ENCODE data around the gene ADAMTS7.
"Not testable (repeated sequence)": the region's sequence is repeated elsewhere in the genome, so short reads cannot be mapped to it uniquely, and the experiment has no call there.

Gene ADAMTS7

DNA sequence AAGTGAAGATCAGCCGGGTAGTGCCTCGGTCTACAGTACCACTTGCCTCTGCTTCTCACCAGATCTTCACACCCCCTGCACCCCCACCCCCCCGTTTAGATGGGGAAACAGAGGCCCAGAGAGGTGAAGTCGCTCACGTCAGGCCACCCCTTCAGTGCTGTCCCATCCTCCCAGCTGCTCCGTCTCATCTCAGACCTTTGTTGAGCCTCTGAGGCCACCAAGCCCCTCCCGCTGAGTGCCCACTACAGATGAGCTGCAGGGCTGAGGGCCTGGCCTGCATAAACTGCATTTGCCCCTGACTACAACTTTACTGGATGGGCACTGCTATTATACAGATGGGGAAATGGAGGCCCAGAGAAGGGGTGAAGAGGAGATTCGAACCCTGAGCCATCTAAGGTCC, 35.8 kb downstream of the ADAMTS7 start:
- no peak for DNase-seq (ENCODE audit: low read depth)
- TF ChIP-seq, protein P1, sequence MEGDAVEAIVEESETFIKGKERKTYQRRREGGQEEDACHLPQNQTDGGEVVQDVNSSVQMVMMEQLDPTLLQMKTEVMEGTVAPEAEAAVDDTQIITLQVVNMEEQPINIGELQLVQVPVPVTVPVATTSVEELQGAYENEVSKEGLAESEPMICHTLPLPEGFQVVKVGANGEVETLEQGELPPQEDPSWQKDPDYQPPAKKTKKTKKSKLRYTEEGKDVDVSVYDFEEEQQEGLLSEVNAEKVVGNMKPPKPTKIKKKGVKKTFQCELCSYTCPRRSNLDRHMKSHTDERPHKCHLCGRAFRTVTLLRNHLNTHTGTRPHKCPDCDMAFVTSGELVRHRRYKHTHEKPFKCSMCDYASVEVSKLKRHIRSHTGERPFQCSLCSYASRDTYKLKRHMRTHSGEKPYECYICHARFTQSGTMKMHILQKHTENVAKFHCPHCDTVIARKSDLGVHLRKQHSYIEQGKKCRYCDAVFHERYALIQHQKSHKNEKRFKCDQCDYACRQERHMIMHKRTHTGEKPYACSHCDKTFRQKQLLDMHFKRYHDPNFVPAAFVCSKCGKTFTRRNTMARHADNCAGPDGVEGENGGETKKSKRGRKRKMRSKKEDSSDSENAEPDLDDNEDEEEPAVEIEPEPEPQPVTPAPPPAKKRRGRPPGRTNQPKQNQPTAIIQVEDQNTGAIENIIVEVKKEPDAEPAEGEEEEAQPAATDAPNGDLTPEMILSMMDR (IDR thresholded peaks at IDR 0.05; ENCODE audit: insufficient read depth, low read depth, low read length, missing control alignments): no peak
- H3K4me3 ChIP-seq (ENCODE audit: low read length): no peak overlapping the region

DNA sequence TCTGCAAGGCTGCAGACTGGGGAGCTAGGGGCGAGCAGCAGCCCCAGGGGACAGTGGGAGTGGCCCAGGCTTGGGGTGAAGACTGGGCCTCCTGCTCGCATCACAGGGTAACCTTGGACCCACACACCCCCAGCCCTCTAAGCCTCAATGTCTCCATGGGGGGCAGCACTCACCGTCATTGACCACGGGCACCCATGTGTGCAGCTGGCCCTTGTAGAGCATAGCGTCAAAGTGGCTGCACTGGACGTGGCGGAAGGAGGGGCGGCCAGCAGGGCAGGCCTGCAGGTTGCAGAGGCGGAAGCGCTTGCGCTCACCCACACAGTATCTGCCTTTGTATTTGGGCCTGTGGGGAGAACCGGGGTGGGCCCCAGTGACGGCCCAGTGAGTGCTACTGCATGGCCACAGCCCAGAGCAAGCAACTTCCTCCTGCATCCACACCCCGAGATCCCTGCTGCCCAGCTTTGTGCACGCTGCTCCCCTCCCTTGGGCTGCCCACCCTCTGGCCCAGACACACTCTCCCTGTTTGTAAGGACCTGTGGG, 36.7 kb downstream of the ADAMTS7 start:
- not testable (repeated sequence) for DNase-seq (ENCODE audit: low read depth); H3K4me3 ChIP-seq (ENCODE audit: low read length)

DNA sequence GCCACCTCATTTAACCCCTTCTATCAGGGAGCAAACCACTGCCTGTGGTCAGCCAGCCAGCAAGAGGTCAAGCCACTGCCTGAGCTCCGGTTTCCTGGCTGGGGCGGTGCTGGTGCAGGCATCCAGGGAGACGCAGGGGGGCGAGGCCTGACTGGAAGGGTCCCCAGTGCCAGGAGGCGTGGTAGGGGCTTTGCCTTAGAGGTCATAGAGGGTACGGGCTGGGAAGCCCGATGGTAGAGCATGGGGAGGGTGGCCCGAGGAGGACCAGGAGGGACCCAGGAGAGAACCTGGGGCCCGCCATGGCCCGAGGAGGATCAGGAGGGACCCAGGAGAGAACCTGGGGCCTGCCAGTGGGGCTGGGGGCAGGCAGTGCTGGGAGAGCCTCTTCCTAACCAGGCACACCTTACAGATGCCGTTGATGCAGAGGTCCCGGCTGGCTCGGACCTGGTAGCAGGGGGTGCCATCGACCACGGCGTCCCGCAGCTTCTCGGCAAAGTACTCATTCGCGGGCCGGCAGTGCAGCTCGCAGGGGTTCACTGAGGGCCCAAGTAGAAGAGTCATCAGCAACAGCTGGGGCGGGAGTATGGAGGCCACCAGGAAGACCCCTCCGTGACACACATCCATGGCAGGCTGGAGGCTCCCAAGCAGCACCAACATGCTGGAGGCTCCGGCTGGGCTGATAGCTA, 37.4 kb downstream of the ADAMTS7 start:
- H3K4me3 ChIP-seq (ENCODE audit: low read length); DNase-seq (ENCODE audit: low read depth): not testable (repeated sequence)

DNA sequence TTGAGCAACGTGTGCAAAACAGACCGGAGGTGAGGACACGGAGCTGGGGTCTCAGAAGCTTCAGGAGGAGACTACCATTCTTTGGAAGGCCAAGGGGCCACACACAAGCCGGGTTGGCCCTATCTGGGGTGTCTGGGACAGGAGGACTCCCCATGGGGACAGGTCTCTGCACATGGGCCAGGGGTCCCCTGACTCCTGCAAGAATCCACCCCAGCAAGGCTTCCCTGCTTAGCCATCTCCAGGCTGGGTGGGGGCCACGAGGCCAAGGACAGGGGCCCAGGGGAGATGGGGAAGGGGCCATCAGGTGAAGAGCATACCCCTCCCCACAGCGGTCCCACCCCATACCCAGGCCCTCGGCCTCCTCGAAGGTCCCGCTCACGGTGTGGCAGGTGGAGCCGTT, 38.5 kb downstream of the ADAMTS7 start:
- TF ChIP-seq, protein P1 (IDR thresholded peaks at IDR 0.05; ENCODE audit: insufficient read depth, low read depth, low read length, missing control alignments): no peak
- H3K4me3 ChIP-seq (ENCODE audit: low read length): no peak overlapping the region
- no peak for DNase-seq (ENCODE audit: low read depth)

DNA sequence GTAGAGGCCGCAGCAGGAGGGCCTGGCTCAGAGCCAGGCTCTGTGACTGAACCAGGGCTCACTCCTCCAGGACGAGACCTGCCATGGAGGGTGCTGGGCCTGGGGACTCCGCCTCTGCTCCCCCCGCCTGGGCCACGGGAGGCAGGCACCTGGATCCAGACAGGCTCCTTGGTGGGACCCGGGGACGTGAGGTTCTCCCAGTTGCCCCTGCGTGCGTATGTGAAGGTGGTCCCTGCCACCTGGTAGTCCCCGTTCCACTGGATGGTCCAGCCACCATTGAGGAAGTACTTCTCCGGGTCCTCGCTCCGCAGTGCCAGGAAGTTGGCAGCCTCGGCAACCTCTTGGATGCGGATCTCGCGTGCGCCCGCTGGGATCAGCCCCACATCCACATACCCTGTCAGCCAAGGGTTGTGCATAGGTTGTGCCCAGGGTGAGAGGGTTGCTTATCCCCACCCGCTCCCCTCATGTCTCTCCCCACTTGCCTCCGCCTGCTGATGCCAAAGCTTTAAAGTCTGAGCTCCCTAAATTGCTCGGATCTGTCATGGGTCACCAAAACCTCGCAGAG, 39.7 kb downstream of the ADAMTS7 start:
- H3K4me3 ChIP-seq (ENCODE audit: low read length): not testable (repeated sequence)

DNA sequence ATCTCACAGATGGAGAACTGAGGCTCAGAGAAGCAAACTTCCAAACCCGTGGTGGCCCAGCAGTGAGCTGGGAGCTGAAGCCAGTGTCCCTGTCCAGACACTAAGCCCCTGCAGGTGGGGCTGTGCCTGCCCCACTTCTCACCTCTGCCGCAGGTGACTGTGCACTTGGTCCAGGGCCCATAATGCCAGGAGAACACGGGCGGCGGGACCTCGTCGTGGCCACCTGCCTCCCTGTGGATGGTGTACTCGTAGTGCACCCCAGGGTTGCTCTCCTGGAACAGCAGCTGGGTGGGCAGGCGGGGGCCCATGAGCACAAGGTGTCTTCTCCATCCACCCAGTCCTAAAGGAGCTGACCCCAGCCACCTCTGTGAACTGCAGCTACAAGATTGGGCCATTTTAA, 40.2 kb downstream of the ADAMTS7 start:
- not testable (repeated sequence) for H3K4me3 ChIP-seq (ENCODE audit: low read length); DNase-seq (ENCODE audit: low read depth)

More for the DNA sequence above, 39.7 kb downstream of the ADAMTS7 start:
- not testable (repeated sequence) for DNase-seq (ENCODE audit: low read depth)

DNA sequence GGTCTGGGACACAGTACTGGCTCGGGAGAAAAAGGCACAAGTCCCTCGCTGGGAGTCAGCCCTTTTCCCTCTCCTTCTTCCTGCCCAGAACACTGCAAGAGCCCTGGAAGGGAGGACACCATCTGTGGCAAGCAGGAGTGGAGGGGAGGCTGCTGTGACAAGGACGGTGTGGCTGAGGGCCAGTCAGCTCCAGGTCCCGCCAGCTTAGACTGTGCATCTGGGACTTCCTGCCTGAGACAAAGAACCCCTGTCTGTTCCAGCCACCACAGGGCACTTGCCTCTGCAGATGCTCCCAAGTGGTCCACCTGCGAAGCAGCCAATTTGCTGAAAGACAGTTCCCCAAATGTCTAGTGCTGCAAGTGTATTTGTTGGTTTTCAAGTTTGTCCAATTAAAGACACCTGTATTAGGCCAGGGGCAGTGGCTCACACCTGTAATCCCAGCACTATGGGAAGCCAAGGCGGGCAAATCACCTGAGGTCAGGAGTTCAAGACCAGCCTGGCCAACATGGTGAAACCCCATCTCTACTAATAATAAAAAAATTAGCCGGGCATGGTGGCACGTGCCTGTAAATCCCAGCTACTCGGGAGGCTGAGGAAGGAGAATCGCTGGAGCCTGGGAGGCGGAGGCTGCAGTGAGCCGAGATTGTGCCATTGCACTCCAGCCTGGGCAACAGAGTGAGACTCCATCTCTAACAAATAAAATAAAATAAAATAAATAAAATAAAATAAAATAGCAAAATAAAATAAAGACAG, 41.6 kb downstream of the ADAMTS7 start:
- not testable (repeated sequence) for DNase-seq (ENCODE audit: low read depth); H3K4me3 ChIP-seq (ENCODE audit: low read length)

DNA sequence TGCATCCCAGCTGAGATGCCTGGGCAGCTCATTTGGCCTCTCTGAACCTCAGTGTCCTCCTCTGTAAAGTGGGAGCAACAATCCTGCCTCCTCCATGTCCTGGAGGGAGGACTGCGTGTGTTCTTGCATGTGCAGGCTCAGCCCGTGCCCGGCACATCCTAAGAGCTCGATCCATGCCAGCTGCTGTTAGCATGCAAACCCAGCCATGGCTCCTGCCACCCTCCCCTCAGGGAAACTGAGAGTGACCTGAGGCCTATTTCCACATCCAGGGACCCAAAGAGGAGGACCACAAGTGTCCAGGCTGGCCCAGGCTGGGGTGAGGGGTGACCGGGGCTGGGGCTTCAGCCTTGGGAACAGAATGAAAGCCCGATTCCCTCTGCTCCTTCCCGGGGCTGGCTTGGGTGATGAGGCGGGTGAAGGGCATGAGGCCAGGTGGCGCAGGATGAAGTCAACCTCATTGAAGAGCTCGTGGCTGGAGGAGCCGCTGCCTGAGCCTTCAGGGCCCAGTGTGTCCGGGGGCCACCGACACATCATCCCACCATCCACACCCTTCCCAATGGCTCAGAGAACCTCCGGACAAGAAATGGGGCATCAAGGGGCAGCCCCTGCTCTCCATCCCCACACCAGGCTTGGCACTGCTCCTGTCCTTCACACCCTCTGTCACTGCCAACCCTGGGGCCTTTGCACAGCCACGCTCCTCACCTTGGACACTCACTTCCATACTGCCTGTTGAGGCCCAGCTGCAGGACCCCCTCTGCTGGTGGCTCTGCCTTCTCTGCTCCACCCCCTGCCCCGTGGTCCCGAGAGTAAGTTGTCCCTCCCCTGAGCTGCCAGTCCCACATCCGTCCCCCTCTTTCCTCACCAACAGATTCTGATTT, 42.5 kb downstream of the ADAMTS7 start:
- H3K4me3 ChIP-seq (ENCODE audit: low read length): no peak overlapping the region
- TF ChIP-seq, protein P1 (IDR thresholded peaks at IDR 0.05; ENCODE audit: insufficient read depth, low read depth, low read length, missing control alignments): no peak
- DNase-seq (ENCODE audit: low read depth): no peak

DNA sequence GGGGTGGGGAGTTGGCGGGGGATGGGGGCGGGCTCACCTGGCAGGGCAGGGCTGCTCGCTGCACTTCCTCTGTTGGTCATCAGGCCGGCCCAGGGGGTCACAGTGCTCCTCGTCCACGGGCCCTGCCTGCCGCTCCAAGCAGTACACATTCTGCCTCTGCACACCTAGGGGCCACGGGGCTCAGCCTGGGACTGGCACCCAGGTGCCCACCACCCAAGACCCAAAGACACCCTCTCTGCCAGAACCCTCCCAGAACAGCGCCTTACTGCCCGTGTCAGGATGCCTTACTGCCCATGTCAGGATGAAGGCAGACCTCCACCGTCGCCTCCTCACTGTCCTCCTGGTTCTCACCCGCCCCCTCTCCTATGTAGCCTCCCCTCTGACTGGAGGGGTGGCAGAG, 43.2 kb downstream of the ADAMTS7 start:
- H3K4me3 ChIP-seq (ENCODE audit: low read length): no peak overlapping the region
- TF ChIP-seq, protein P1 (IDR thresholded peaks at IDR 0.05; ENCODE audit: insufficient read depth, low read depth, low read length, missing control alignments): no peak
- DNase-seq (ENCODE audit: low read depth): no peak

Measured in epithelial cell of esophagus (primary cell).